ENCODE data around the gene PLEKHM3. TPM values are rescaled to one million over a fixed set of nuclear protein-coding genes. Genes with fewer than 3 reads are reported as not detected.

PLEKHM3 gene
- total and polyA plus RNA-seq, 2 donors (not counting 1 experiment from before 2014, with no cell fraction given): 5.3 to 20.1 TPM

DNA sequence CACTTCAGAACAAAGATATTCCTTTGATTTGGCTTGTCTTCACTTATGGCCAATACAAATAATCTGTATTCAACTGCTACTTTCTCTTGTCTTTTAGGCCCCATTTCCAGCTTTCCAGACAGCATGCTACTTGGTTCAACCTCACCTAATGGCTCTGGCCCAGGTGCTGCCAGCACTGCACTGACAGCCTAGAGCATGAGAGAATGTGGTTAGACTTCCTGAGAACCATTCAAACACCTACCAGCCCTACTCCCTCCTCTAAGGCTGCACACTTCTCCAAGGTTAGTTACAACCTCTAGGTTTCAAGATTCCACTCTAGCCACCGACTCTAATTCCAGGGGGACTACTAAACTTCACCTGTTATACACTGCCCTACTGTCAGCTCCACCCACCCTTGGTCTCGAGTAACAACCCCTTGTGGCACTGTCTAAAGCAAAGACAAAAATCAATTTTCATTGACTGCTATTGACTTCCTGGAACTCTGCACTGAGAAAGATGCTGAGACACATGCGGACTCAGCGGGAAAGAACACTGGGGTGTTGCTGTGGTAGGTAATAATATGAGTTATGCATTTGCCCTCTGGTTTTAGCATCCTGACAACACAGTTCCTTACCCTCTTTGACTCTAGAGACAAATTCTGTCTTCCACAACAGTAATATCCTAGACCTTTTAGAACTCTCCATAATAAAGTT lies 38.2 kb downstream of the PLEKHM3 start:
- Histone ChIP-seq H4K20me1 (ENCODE audit: control insufficient read depth, extremely low read depth, insufficient read depth, low read length) (no peaks in the 10 kb centered on the region), H3K79me2 (ENCODE audit: control insufficient read depth, insufficient read depth, low read length) (no peaks in the 10 kb centered on the region), H3K4me3 (replicated peaks in 1 of 4; ENCODE audit: control extremely low read depth in 1 of 4, insufficient read depth in 1 of 4, low read depth in 3 of 4, low read length in 4 of 4) (no peak overlapping the region), H3K27me3 (ENCODE audit: control insufficient read depth, insufficient read depth, low read length) (no peaks in the 10 kb centered on the region), H3K4me1 (ENCODE audit: control insufficient read depth, extremely low read depth, insufficient read depth, low read length) (no peaks in the 10 kb centered on the region), H3K27ac (ENCODE audit: insufficient read depth, low read length) (no peak overlapping the region), H3K4me2 (ENCODE audit: extremely low read depth, insufficient read depth, low read length) (no peak overlapping the region), H3K36me3 (ENCODE audit: control insufficient read depth, insufficient read depth, low read length) (no peaks in the 10 kb centered on the region), H2AFZ (ENCODE audit: low read length) (no peak overlapping the region), H3K9me3 (ENCODE audit: control insufficient read depth, insufficient read depth, low read depth, low read length) (no peaks in the 10 kb centered on the region), H3K9ac (ENCODE audit: insufficient read depth, low read length) (no peak overlapping the region)
- TF ChIP-seq, protein P1, sequence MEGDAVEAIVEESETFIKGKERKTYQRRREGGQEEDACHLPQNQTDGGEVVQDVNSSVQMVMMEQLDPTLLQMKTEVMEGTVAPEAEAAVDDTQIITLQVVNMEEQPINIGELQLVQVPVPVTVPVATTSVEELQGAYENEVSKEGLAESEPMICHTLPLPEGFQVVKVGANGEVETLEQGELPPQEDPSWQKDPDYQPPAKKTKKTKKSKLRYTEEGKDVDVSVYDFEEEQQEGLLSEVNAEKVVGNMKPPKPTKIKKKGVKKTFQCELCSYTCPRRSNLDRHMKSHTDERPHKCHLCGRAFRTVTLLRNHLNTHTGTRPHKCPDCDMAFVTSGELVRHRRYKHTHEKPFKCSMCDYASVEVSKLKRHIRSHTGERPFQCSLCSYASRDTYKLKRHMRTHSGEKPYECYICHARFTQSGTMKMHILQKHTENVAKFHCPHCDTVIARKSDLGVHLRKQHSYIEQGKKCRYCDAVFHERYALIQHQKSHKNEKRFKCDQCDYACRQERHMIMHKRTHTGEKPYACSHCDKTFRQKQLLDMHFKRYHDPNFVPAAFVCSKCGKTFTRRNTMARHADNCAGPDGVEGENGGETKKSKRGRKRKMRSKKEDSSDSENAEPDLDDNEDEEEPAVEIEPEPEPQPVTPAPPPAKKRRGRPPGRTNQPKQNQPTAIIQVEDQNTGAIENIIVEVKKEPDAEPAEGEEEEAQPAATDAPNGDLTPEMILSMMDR (conservative IDR thresholded peaks at IDR 0.05 in 1 of 2, IDR thresholded peaks at IDR 0.05 in 1 of 2; ENCODE audit: low read depth in 1 of 2, low read length in 2 of 2): no peak
- no peak for TF ChIP-seq EZH2 (IDR thresholded peaks at IDR 0.05; ENCODE audit: low read length, missing control alignments)
- no peak for DNase-seq (ENCODE audit: low read depth in 2 of 2)

DNA sequence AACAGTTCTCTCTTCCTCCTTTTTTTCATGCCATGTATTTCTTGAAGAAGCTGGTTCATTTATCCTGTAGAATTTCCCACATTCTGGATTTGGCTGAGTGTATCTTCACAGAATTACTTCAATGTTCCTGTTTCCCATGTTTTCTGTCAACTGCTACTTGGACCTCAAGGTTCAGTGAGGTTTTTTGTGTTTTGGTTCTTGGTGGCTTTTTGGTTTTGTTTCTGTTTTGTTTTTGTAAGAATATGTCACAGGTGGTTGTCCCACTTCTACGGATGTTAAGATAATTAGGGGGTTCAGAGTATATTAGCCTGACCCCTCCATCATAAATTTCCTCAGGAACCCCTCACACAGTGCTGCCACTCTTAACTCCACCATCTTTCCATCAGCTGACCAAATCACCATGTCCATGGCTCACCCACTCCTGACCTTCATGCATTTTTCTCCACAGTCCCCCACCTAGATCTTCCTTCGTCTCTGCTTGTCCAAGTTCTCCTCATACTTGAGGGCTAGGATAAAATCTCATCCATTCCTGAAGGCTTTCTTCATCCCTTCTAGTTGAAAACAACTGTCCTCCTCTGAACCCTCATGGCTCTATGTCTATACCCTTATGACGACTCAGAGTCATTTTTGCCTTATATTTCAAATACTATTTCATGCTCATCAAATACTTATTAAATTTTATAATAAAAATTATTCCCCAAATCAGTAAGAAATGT lies 40.4 kb downstream of the PLEKHM3 start:
- Histone ChIP-seq H3K4me1 (ENCODE audit: control insufficient read depth, extremely low read depth, insufficient read depth, low read length) (no peaks in the 10 kb centered on the region), H3K27ac (ENCODE audit: insufficient read depth, low read length) (no peak overlapping the region), H3K79me2 (ENCODE audit: control insufficient read depth, insufficient read depth, low read length) (no peaks in the 10 kb centered on the region), H3K9ac (ENCODE audit: insufficient read depth, low read length) (no peak overlapping the region), H3K9me3 (ENCODE audit: control insufficient read depth, insufficient read depth, low read depth, low read length) (no peaks in the 10 kb centered on the region), H3K27me3 (ENCODE audit: control insufficient read depth, insufficient read depth, low read length) (no peaks in the 10 kb centered on the region), H3K4me3 (replicated peaks in 1 of 4; ENCODE audit: control extremely low read depth in 1 of 4, insufficient read depth in 1 of 4, low read depth in 3 of 4, low read length in 4 of 4) (no peak overlapping the region), H3K4me2 (ENCODE audit: extremely low read depth, insufficient read depth, low read length) (no peak overlapping the region), H4K20me1 (ENCODE audit: control insufficient read depth, extremely low read depth, insufficient read depth, low read length) (no peaks in the 10 kb centered on the region), H3K36me3 (ENCODE audit: control insufficient read depth, insufficient read depth, low read length) (no peaks in the 10 kb centered on the region), H2AFZ (ENCODE audit: low read length) (no peak overlapping the region)
- DNase-seq (ENCODE audit: low read depth in 2 of 2): no peak
- TF ChIP-seq, protein P1 (conservative IDR thresholded peaks at IDR 0.05 in 1 of 2, IDR thresholded peaks at IDR 0.05 in 1 of 2; ENCODE audit: low read depth in 1 of 2, low read length in 2 of 2): no peak
- no peak for TF ChIP-seq EZH2 (IDR thresholded peaks at IDR 0.05; ENCODE audit: low read length, missing control alignments)

DNA sequence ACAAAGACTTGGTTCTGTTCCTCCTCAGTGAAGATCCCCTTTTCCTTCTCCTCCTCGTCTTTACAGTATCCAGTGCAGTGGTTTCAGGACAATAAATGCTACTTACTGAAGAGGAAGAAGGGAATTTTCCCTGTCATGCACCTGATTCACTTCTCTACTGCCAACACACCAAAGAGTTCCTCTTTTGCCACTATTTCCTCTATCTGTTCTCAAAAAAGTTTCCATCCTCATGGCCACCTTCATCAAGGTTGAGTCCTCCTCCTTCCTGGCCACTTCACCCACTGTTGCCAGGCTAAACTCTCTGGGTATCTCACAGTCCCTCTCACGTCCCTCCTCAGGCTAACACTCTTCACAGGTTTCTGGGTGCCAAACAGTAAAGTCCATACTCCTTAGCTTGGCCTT lies 41.7 kb downstream of the PLEKHM3 start:
- H3K4me1 ChIP-seq (ENCODE audit: control insufficient read depth, extremely low read depth, insufficient read depth, low read length): no peaks in the 10 kb centered on the region
- no peak overlapping the region for H3K4me2 ChIP-seq (ENCODE audit: extremely low read depth, insufficient read depth, low read length)
- no peak for DNase-seq (ENCODE audit: low read depth in 2 of 2)
- no peaks in the 10 kb centered on the region for H3K9me3 ChIP-seq (ENCODE audit: control insufficient read depth, insufficient read depth, low read depth, low read length)
- no peak overlapping the region for H2AFZ ChIP-seq (ENCODE audit: low read length)
- no peak overlapping the region for H3K4me3 ChIP-seq (replicated peaks in 1 of 4; ENCODE audit: control extremely low read depth in 1 of 4, insufficient read depth in 1 of 4, low read depth in 3 of 4, low read length in 4 of 4)
- H3K27ac ChIP-seq (ENCODE audit: insufficient read depth, low read length): no peak overlapping the region
- H3K9ac ChIP-seq (ENCODE audit: insufficient read depth, low read length): no peak overlapping the region
- H3K27me3 ChIP-seq (ENCODE audit: control insufficient read depth, insufficient read depth, low read length): no peaks in the 10 kb centered on the region
- H3K36me3 ChIP-seq (ENCODE audit: control insufficient read depth, insufficient read depth, low read length): no peaks in the 10 kb centered on the region
- H4K20me1 ChIP-seq (ENCODE audit: control insufficient read depth, extremely low read depth, insufficient read depth, low read length): no peaks in the 10 kb centered on the region
- no peaks in the 10 kb centered on the region for H3K79me2 ChIP-seq (ENCODE audit: control insufficient read depth, insufficient read depth, low read length)
- TF ChIP-seq EZH2 (IDR thresholded peaks at IDR 0.05; ENCODE audit: low read length, missing control alignments): no peak
- TF ChIP-seq, protein P1 (conservative IDR thresholded peaks at IDR 0.05 in 1 of 2, IDR thresholded peaks at IDR 0.05 in 1 of 2; ENCODE audit: low read depth in 1 of 2, low read length in 2 of 2): no peak

All from fibroblast of lung (primary cell).